Middle frontal gyrus (tissue), 1 donor: ENCODE results near the gene DHRS9.

Source experiments
- DNase-seq: peaks from one replicate; pipeline ENCODE4 v3.0.0-alpha.2; 2015; ENCODE audit warnings: low spot score; ENCODE audit errors: extremely low spot score

Gene DHRS9

GRCh38 chr2:169065422-169065821 is 3.9 kb upstream of the DHRS9 start:
- no peak for DNase-seq

- DNase-seq, result no peak
Measured at GRCh38 chr2:169065864-169066517, 3.4 kb upstream of the DHRS9 start.

GRCh38 chr2:169066897-169067296 is 2.5 kb upstream of the DHRS9 start:
- DNase-seq, result no peak

- DNase-seq, result no peak
Measured at GRCh38 chr2:169069833-169070232, 470 bp downstream of the DHRS9 start.

- DNase-seq, result no peak
Measured at GRCh38 chr2:169071455-169071854, 2.1 kb downstream of the DHRS9 start.

GRCh38 chr2:169072163-169072925 is 3.0 kb downstream of the DHRS9 start:
- no peak for DNase-seq

- no peak for DNase-seq
Measured at GRCh38 chr2:169073211-169073962, 4.0 kb downstream of the DHRS9 start.

DNA sequence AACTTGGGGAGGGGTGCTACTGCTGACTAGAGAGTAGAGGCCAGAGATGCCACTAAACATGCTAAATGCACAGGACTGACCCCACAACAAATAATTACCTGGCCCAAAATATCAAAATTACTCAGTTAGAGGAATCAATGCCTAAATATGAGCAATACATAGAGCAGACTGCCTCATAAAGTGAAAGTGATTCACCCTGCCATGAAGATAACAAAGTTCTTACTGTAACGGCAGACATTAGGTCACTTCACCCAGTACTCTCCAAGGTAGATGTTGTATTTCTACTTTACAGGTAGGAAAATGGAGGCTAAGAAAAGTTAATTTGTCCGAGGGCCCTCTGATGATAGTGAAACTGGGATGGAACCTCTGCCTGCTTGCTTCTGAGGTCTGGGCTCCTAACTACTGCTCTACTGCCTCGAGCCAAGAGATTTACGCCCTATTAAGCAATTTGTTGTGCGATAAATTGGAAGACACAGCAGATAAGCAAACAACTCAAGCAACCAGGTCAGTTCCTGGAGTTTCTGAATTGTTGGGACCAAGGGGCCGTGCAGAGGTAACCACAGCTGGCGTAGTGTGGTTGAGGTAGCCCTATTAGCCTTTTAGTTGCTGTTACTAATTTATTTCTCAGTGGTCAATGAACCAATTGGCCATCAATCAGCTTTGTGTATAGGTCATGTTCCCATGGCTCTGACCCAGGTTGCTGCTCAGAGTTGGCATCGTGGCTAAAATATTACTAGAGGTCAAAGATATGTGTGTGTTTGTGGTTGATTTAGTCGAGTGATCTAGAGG is 4.8 kb downstream of the DHRS9 start:
- no peak for DNase-seq

GRCh38 chr2:169077674-169078240 is 8.4 kb downstream of the DHRS9 start:
- no peak for DNase-seq

DNA sequence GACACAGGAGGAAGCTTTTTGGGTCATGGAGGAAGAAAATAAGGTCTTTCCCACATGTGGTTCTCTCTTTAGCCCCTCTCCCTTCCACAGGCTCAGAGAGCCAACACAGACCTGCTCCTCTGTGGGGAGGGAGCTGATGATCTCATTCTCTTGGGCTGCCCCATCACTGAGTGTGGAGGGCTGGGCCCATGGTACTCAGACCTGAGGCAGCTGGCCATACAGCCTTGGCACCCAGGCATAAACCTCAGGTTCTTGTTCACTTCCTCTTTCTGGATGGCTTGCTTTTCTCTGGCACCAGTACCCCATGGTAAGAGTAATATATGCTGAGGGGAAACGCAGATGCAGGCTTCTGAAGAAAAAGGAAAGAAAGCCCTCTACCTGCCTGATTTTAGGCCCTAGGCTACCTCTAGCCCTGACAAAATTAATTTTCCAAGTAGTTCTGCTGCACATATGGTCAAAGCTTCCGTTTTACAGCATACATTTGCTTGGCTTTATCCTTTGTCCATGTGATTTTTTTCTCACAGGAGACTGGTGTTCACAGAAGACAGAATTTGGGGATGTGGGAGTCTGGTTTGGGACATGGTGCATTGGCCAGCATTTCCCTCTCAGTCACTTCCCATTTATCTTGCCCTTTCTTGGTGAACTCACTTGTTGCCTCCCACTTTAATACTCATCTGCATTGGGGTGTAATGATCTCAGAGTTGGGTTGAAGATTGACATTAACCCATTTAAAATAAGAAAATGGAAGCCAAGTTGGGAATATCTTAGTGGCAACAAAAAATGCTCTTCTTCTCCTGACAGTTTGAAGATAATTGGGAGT is 11.1 kb downstream of the DHRS9 start:
- DNase-seq, result no peak

DNA sequence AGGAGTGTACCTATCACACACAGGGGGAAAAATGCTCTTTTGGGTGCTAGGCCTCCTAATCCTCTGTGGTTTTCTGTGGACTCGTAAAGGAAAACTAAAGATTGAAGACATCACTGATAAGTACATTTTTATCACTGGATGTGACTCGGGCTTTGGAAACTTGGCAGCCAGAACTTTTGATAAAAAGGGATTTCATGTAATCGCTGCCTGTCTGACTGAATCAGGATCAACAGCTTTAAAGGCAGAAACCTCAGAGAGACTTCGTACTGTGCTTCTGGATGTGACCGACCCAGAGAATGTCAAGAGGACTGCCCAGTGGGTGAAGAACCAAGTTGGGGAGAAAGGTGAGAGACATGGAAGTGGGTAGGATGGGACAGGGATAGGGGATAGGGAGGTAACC is 12.2 kb downstream of the DHRS9 start:
- no peak for DNase-seq

DNA sequence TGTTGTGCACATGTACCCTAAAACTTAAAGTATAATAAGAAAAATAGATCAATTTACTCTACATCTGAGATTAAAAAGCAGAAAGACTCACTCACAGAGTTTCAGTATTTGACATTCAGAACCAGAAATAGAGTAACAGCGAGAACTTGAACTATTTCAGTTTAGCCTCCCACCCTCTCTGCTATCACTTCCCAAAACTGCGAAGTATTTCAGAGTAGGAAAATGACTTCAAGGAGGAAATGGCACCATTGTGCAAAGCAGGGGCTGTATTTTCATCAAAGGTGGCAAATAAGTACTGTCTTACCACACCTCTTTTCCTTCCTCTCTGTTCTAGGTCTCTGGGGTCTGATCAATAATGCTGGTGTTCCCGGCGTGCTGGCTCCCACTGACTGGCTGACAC is 13.6 kb downstream of the DHRS9 start:
- DNase-seq, result no peak

DNA sequence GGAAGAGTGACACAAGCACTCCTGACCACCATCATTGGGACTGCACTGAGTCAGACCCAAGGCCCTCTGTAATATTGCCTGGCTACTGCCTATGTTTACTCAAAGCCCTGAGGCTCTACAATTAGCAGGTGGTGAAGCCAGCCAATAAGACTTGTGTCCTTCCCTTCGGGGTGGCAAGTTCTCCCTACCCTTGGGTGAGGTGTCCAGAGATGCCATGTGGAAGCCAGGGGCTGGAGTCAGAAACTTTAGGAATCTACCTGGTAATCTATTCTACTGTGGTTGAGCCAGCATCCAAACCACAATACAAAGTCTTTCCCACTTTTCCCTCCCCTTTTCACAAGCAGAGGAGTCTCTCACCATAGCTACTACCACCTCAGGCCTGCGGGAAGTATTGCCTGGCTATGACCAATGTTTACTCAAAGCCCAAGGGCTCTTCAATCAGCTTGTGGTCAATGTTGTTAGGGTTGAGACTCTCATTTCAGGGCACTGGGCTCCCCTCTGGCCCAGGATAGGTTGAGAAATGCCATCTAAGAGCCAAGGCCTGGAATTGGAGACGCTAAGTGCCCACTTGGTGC is 17.6 kb downstream of the DHRS9 start:
- DNase-seq, result no peak

GRCh38 chr2:169087757-169088379 is 18.5 kb downstream of the DHRS9 start:
- no peak for DNase-seq

DNA sequence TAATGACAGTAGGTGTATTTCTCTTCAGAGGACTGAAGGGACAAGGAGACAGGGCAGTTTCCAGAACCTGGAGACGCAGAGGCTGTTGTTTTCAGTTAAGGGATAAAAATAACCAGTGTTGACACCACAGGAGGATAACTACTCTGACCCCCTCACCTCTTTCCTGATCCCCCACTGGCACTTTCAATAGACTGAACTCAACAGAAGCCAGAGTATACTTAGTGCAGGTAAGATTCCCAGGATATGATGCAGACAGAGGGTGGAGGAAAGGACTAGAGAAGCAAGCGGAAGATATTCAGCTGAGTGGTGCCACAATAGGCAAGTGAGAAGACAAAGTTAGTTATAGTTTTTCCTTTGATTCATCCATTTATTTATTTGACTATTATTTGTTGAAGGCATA is 19.8 kb downstream of the DHRS9 start:
- DNase-seq, result no peak

GRCh38 chr2:169090133-169090820 is 20.9 kb downstream of the DHRS9 start:
- no peak for DNase-seq

- DNase-seq, result no peak
Measured at GRCh38 chr2:169091256-169091655, 21.9 kb downstream of the DHRS9 start.

DNA sequence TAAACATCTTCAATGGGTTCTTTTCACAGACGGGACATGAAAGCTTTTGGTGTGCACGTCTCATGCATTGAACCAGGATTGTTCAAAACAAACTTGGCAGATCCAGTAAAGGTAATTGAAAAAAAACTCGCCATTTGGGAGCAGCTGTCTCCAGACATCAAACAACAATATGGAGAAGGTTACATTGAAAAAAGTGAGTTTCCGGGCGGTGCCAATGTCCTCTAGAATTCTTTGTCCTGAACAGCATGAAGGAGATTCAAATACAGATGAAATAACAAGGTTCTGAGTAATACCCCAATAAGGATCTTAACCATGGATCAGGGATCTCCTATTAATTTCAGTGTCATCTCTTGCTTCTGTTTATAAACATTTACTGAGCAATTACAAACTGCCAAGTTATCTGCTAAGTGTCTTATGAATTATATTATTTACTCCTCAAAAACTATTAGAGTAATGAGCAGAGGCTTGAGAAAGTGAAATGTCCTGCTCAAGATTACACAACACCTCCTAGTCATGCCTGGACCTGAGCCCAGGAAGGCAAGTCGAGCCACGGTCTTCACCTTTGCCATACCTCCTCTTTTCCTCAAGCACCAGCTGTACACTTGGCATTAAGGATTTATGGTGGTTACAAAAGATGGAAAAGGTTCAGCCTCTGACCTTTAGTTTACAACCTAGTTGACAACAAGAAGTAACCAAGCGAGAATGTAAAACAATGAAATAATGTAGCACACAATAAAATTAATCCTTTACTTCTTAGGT is 22.6 kb downstream of the DHRS9 start:
- DNase-seq, result no peak
